ENCODE measurements around the gene BID. TPM values are rescaled to one million over a fixed set of nuclear protein-coding genes. Genes with fewer than 3 reads are reported as not detected.

The BID gene
- total RNA-seq, 1 donor from 2014 or later = 16.6 TPM

DNA sequence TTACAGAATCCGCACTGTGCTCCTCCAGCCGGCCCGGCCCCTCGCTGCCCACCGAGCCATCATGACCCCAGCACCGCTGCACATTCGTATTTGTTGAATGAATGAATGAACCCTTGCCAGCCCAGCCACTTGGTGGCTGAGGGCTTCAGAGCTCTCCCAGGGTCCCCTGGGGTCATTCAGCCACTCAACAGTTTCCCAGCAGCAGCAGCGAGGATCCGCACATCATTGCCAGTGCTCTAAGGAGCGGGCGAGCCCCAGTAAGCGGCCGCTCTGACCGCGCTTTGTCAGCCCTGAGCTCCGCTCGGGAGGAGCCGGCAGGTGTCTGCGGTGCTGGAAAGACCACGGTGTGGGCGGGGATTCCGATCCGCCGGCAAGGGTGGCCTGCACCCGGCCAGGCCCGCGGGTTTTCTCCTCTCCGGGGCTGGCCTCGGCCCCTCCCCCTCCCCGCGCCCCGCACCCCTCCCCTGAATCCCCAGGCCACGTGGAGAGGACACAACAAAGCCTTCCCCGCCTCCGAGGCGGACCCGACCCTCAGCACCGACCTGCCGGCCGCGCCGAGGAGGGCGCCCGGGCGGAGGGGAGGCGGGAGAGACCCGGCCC lies 563 bp downstream of the BID start:
- TF ChIP-seq EZH2 (IDR thresholded peaks at IDR 0.05) = no peak
- TF ChIP-seq, protein P1, sequence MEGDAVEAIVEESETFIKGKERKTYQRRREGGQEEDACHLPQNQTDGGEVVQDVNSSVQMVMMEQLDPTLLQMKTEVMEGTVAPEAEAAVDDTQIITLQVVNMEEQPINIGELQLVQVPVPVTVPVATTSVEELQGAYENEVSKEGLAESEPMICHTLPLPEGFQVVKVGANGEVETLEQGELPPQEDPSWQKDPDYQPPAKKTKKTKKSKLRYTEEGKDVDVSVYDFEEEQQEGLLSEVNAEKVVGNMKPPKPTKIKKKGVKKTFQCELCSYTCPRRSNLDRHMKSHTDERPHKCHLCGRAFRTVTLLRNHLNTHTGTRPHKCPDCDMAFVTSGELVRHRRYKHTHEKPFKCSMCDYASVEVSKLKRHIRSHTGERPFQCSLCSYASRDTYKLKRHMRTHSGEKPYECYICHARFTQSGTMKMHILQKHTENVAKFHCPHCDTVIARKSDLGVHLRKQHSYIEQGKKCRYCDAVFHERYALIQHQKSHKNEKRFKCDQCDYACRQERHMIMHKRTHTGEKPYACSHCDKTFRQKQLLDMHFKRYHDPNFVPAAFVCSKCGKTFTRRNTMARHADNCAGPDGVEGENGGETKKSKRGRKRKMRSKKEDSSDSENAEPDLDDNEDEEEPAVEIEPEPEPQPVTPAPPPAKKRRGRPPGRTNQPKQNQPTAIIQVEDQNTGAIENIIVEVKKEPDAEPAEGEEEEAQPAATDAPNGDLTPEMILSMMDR (IDR thresholded peaks at IDR 0.05) = no peak
- TF ChIP-seq EZH2phosphoT487 (IDR thresholded peaks at IDR 0.05) = no peak
- Histone ChIP-seq H3K4me3 (peak overlapping the region; percentile 76), H3K36me3 (no peaks in the 10 kb centered on the region), H3K9ac (peak overlapping the region; percentile 58), H4K20me1 (ENCODE audit: low read depth) (no peaks in the 10 kb centered on the region), H3K79me2 (ENCODE audit: low read depth) (peaks cover 8% of the 10 kb centered on the region), H2AFZ (replicated peaks) (peak overlapping the region; percentile 86), H3K27ac (peak overlapping the region; percentile 58), H3K27me3 (no peaks in the 10 kb centered on the region), H3F3A (ENCODE audit: low read depth) (peaks cover 14% of the 10 kb centered on the region), H3K4me1 (peaks cover 19% of the 10 kb centered on the region), H3K9me3 (ENCODE audit: low read depth) (no peaks in the 10 kb centered on the region), H3K4me2 (peak overlapping the region; percentile 89)
- no peaks in the 10 kb centered on the region for H3K9me3 Mint-ChIP-seq
- DNase-seq (ENCODE audit: low spot score) = peak; percentile 89
- H3K27me3 Mint-ChIP-seq (ENCODE audit: insufficient read depth, low read depth) = peaks cover 12% of the 10 kb centered on the region
- H3K4me1 Mint-ChIP-seq = peaks cover 37% of the 10 kb centered on the region
- H3K27ac Mint-ChIP-seq = peak overlapping the region; percentile 72
- H3K36me3 Mint-ChIP-seq = no peaks in the 10 kb centered on the region
- peak overlapping the region; percentile 87 for H3K4me3 Mint-ChIP-seq

DNA sequence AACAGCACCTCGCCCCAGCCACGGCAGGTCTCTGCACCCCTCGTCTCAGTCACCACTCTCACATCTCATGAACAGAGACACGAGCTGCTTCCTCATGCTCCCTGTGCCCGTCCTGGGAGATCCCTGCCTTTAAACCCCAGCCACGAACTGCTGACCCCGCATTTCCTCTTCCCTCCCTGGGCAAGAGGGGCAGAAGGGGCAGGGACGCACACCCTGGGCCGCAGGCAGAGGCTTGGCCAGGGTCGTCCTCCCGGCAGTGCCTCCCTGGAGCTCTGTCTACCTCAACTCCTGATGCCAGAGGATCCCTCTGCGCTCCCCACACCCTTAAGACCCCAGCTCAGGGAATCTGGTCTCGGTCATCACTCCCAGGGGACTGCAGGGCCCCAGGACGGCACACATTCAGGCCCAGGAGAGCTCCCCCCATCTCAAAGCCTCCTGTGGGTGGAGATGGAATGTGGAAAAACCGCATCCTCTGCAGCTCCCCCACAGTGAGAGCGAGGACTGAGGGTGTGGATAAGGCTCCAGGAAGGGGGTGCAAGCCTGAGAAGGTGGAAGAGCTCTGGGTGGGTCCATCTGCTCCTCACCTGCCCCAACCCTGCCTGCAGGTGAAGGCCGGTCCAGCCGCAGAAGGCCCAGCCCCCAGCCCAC lies 1.2 kb downstream of the BID start:
- DNase-seq (ENCODE audit: low spot score) = no peak
- peak overlapping the region; percentile 76 for H3K4me3 ChIP-seq
- no peaks in the 10 kb centered on the region for H3K9me3 ChIP-seq (ENCODE audit: low read depth)
- Mint-ChIP-seq H3K9me3 (no peaks in the 10 kb centered on the region), H3K27ac (peak overlapping the region; percentile 89), H3K4me1 (peaks cover 37% of the 10 kb centered on the region), H3K27me3 (ENCODE audit: insufficient read depth, low read depth) (peaks cover 12% of the 10 kb centered on the region), H3K36me3 (no peaks in the 10 kb centered on the region), H3K4me3 (peak overlapping the region; percentile 87)
- peaks cover 19% of the 10 kb centered on the region for H3K4me1 ChIP-seq
- no peak overlapping the region for H3K27ac ChIP-seq
- peaks cover 8% of the 10 kb centered on the region for H3K79me2 ChIP-seq (ENCODE audit: low read depth)
- H3K36me3 ChIP-seq = no peaks in the 10 kb centered on the region
- H3K9ac ChIP-seq = no peak overlapping the region
- TF ChIP-seq EZH2phosphoT487 (IDR thresholded peaks at IDR 0.05) = no peak
- TF ChIP-seq EZH2 (IDR thresholded peaks at IDR 0.05) = no peak
- TF ChIP-seq, protein P1 (IDR thresholded peaks at IDR 0.05) = no peak
- peak overlapping the region; percentile 89 for H3K4me2 ChIP-seq
- no peaks in the 10 kb centered on the region for H4K20me1 ChIP-seq (ENCODE audit: low read depth)
- H3F3A ChIP-seq (ENCODE audit: low read depth) = peaks cover 14% of the 10 kb centered on the region
- H3K27me3 ChIP-seq = no peaks in the 10 kb centered on the region
- H2AFZ ChIP-seq (replicated peaks) = peak overlapping the region; percentile 86

DNA sequence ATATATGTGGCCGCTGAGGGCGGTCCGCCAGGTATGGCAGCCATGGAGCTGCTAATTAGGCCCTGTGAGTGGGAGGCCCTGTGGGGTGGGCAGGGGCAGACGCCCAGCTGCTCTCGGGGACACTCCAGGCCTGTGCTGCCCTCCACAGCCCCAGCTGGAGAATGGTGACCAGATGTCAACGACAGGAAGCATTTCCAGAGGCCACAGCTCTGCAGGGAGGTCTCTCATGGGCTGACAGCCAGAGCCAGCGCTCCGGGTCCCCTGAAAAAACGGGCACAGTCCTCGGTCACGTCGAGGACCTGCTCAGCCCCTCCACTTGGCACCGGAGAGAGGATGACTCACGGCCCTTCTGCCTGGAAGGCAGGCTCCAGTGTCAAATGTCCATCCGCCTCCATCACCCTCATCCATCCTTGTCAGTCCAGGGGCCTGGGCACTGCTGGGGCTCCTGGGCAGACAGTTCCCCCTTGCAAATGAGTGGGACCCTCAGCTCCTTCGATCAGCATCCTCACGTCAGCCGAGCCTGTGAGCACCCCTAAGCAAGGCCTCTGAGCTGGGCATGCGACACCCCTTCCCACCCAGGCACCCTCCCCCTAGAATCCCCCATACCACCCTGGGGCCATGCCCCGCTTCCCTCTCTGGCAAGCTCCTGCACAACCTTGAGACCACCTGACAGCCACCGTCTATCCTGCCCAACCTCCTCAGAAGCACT lies 1.9 kb downstream of the BID start:
- no peak overlapping the region for H3K27ac ChIP-seq
- H3K4me2 ChIP-seq = peak overlapping the region; percentile 89
- peak overlapping the region; percentile 87 for H3K4me3 Mint-ChIP-seq
- TF ChIP-seq, protein P1 (IDR thresholded peaks at IDR 0.05) = no peak
- no peak for TF ChIP-seq EZH2phosphoT487 (IDR thresholded peaks at IDR 0.05)
- no peak for TF ChIP-seq EZH2 (IDR thresholded peaks at IDR 0.05)
- H3K9me3 Mint-ChIP-seq = no peaks in the 10 kb centered on the region
- H2AFZ ChIP-seq (replicated peaks) = no peak overlapping the region
- DNase-seq (ENCODE audit: low spot score) = no peak
- H3K4me3 ChIP-seq = peak overlapping the region; percentile 76
- H3F3A ChIP-seq (ENCODE audit: low read depth) = peaks cover 14% of the 10 kb centered on the region
- peak overlapping the region; percentile 89 for H3K27ac Mint-ChIP-seq
- no peaks in the 10 kb centered on the region for H3K9me3 ChIP-seq (ENCODE audit: low read depth)
- no peaks in the 10 kb centered on the region for H3K36me3 Mint-ChIP-seq
- no peak overlapping the region for H3K9ac ChIP-seq
- peaks cover 8% of the 10 kb centered on the region for H3K79me2 ChIP-seq (ENCODE audit: low read depth)
- H3K27me3 Mint-ChIP-seq (ENCODE audit: insufficient read depth, low read depth) = peaks cover 7% of the 10 kb centered on the region
- H3K4me1 Mint-ChIP-seq = peaks cover 37% of the 10 kb centered on the region
- H4K20me1 ChIP-seq (ENCODE audit: low read depth) = no peaks in the 10 kb centered on the region
- no peaks in the 10 kb centered on the region for H3K36me3 ChIP-seq
- H3K4me1 ChIP-seq = peaks cover 19% of the 10 kb centered on the region
- no peaks in the 10 kb centered on the region for H3K27me3 ChIP-seq

Data from neural progenitor cell (in vitro differentiated cells).